AG09319 (cell line): Measurements from ENCODE around the gene SH2B2.
A peak's percentile ranks its signal among the peaks of the same experiment; 100 is the strongest.
"Not testable (repeated sequence)": the region's sequence is repeated elsewhere in the genome, so short reads cannot be mapped to it uniquely, and the experiment has no call there.

Source experiments
- DNase-seq: peaks from one replicate; pipeline ENCODE4 v3.0.0-alpha.2; 2010; ENCODE audit warnings: low read depth; ENCODE audit errors: extremely low read depth

Gene SH2B2

GRCh38 chr7:102356344-102356743 is 69.7 kb downstream of the SH2B2 start, which contains the start of gene SPDYE6:
Gene SPDYE6, minus strand, starts transcription at chr7:102356444. Its CDS starts 421 bp downstream, at chr7:102356023.
- DNase-seq: not testable (repeated sequence)

- DNase-seq: peak; percentile 96
Measured at GRCh38 chr7:102363549-102364393, 77.1 kb downstream of the SH2B2 start.

GRCh38 chr7:102364394-102364886 is 77.8 kb downstream of the SH2B2 start:
- DNase-seq: not testable (repeated sequence)

GRCh38 chr7:102365390-102365789 is 78.7 kb downstream of the SH2B2 start:
- not testable (repeated sequence) for DNase-seq

- DNase-seq: not testable (repeated sequence)
Measured at GRCh38 chr7:102370038-102370437, 83.4 kb downstream of the SH2B2 start.
